GM12875 (cell line): ENCODE results near the gene TPM2.

Source experiments
- H3K4me3 ChIP-seq: one replicate; pipeline ENCODE4 v1.5.1; 2011; ENCODE audit warnings: low read depth, low read length, control low read depth
- CTCF ChIP-seq: IDR thresholded peaks from 2 replicates; pipeline ENCODE4 v1.5.1; 2011; ENCODE audit warnings: low read depth, mild to moderate bottlenecking, control low read depth, inconsistent platforms, low read length, moderate library complexity, borderline replicate concordance; ENCODE audit not compliant: insufficient read depth

TPM2 gene

GRCh38 chr9:35705372-35705771, 15.6 kb upstream of the TPM2 start:
- no peak overlapping the region for H3K4me3 ChIP-seq
- TF ChIP-seq CTCF = no peak

GRCh38 chr9:35703906-35704672, 14.4 kb upstream of the TPM2 start:
- no peak for TF ChIP-seq CTCF
- H3K4me3 ChIP-seq = no peak overlapping the region

- no peak for TF ChIP-seq CTCF
- no peak overlapping the region for H3K4me3 ChIP-seq
These were observed 13.0 kb upstream of the TPM2 start for GRCh38 chr9:35702696-35703095.

- no peak for TF ChIP-seq CTCF
- H3K4me3 ChIP-seq = no peak overlapping the region
These were observed 11.2 kb upstream of the TPM2 start for GRCh38 chr9:35700942-35701341.

GRCh38 chr9:35700031-35700430, 10.3 kb upstream of the TPM2 start:
- no peak for TF ChIP-seq CTCF
- no peak overlapping the region for H3K4me3 ChIP-seq

- no peak for TF ChIP-seq CTCF
- H3K4me3 ChIP-seq = no peak overlapping the region
These were observed 8.5 kb upstream of the TPM2 start for GRCh38 chr9:35698231-35698630.

GRCh38 chr9:35697486-35697885, 7.8 kb upstream of the TPM2 start:
- no peak overlapping the region for H3K4me3 ChIP-seq
- no peak for TF ChIP-seq CTCF
